NCI-H1436 treated with DMSO at 0.1 percent for 48 hours (cell line): ENCODE measurements around the gene NAB2.
"Not testable (repeated sequence)": the region's sequence is repeated elsewhere in the genome, so short reads cannot be mapped to it uniquely, and the experiment has no call there.

ENCODE experiments used
- DNase-seq: peaks from one replicate; lab custom pipeline; 2025; lab: John Stamatoyannopoulos, UW

NAB2 gene

GRCh38 chr12:57110104-57111030 is 21.5 kb downstream of the NAB2 start:
- peak; percentile 19 for DNase-seq

GRCh38 chr12:57111031-57111734 is 22.3 kb downstream of the NAB2 start, which contains the start of gene STAT6:
STAT6 (minus strand) TSS chr12:57111362; CDS start chr12:57108278, 3,084 bp downstream.
- no peak for DNase-seq

- DNase-seq, result no peak
Observed at GRCh38 chr12:57112492-57113294, 23.8 kb downstream of the NAB2 start.

GRCh38 chr12:57116580-57117281 is 27.8 kb downstream of the NAB2 start:
- no peak for DNase-seq

GRCh38 chr12:57118711-57119271 is 29.9 kb downstream of the NAB2 start:
- DNase-seq, result no peak

- no peak for DNase-seq
Observed at GRCh38 chr12:57119294-57120085, 30.6 kb downstream of the NAB2 start.

GRCh38 chr12:57120718-57121117 is 31.8 kb downstream of the NAB2 start:
- not testable (repeated sequence) for DNase-seq

GRCh38 chr12:57123813-57124212 is 34.9 kb downstream of the NAB2 start:
- DNase-seq, result no peak

- no peak for DNase-seq
Observed at GRCh38 chr12:57124261-57124877, 35.5 kb downstream of the NAB2 start.

- no peak for DNase-seq
Observed at GRCh38 chr12:57126061-57126460, 37.1 kb downstream of the NAB2 start.

- DNase-seq, result no peak
Observed at GRCh38 chr12:57126561-57126960, 37.6 kb downstream of the NAB2 start.

GRCh38 chr12:57127101-57127725 is 38.3 kb downstream of the NAB2 start:
- no peak for DNase-seq

- peak; percentile 33 for DNase-seq
Observed at GRCh38 chr12:57127726-57128518, 39.0 kb downstream of the NAB2 start, which contains the start of gene LRP1. LRP1 (plus strand) TSS chr12:57128483; CDS start chr12:57128965, 482 bp downstream.

GRCh38 chr12:57128519-57129247 is 39.8 kb downstream of the NAB2 start:
- DNase-seq, result no peak

GRCh38 chr12:57129321-57129842 is 40.5 kb downstream of the NAB2 start:
- DNase-seq, result no peak

- no peak for DNase-seq
Observed at GRCh38 chr12:57129889-57130288, 41.0 kb downstream of the NAB2 start.

- no peak for DNase-seq
Observed at GRCh38 chr12:57130941-57131340, 42.0 kb downstream of the NAB2 start.
